ENCODE data around the gene BBOF1. TPM values are rescaled to one million over a fixed set of nuclear protein-coding genes. Genes with fewer than 3 reads are reported as not detected.

Gene BBOF1, protein sequence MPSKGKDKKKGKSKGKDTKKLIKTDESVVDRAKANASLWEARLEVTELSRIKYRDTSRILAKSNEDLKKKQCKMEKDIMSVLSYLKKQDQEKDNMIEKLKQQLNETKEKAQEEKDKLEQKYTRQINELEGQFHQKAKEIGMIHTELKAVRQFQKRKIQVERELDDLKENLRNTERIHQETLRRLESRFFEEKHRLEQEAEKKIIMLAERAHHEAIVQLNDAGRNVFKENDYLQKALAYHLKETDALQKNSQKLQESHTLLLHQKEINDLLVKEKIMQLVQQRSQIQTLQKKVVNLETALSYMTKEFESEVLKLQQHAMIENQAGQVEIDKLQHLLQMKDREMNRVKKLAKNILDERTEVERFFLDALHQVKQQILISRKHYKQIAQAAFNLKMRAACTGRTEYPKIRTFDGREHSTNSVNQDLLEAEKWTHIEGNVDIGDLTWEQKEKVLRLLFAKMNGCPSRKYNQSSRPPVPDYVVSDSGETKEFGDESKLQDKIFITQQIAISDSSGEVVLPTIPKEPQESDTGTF
- total RNA-seq: 1.6 and 2.6 TPM in 2 replicates

DNA sequence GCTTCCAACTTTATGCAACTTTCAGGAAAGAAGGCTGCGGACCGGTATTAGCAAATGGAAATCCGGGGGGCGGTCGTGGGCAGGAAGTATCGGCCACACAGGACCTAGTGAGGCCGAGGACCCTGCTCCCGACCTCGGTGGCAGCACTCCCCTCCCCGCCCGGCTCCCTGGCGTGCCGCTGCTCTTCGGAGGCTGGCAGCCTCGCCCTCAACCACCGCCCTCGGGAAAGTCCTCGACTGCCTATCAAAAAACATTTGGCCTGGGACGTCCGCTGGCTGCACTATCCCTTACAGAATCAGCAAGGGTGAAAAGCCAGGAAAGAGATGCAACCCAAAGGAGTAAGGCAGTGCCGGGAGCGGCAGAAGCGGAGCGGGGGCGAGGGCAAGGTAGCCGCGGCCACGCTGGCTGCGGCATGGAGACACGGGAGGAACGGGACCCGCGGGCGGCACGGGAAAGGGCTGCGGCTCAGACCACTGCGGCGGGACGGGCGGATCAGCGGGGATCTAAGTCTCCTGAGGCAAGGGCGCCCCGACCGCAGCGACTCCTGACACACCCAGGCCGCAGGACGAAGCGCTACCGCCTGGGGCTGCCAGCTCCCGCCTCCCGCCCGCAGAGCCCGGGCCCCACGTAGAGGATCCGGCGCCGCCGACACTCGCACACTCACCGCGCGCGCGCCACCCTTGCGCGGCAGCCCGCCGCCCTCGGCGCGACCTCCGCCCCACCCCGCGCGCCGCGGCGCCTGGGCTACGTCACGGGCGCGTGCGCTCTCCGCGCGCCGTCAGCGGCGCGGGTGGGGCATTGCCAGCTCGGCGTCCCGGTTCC, at the start of gene BBOF1, which contains the start of gene ENTPD5:
Gene BBOF1, plus strand, starts transcription at position 764 of the 822 bp plus-strand sequence. CDS start 130 bp downstream, outside the sequence.
Gene ENTPD5, minus strand, starts transcription at position 703 of the 822 bp plus-strand sequence. CDS start 31,186 bp downstream, outside the sequence.

DNA sequence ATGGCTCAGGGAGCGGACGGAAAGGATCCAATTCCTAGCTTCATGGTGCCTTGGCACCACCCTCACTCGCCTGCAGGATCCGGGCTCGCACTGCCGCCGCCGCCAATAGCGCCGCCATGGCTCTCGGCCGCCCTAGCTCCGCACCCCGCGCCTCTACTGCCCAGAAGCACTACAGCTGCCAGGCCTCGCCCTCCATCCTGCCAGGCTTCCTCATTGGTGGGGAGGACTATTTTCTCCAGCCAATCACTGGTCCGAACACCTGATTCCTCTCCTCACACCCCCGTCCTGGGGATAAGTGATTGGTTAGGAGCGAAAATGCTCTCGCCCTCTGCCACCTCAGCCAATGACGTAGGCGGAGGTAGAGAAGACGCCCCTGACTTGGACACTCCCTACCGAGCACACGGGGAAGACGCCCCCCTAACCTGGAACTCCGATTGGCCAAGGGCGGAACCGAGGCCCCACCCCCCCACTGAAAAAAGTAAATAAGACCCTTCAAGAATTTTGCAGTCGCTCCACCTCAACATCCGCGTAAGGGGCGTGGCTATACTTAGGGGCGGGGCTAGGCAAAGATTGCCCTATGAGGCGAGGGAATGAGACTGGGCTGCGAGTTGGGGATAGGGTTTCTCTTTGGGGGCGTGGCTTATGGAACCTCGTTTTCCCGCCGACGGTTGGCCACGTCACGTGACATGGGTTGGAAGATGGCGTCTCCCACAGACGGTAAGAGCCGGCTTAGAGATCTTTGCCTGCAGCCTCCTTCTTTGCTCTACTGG, 65.3 kb downstream of the BBOF1 start, which contains the start of the genes ALDH6A1 and LIN52:
Gene ALDH6A1, minus strand, starts transcription at position 177 of the 770 bp plus-strand sequence. Its CDS starts 59 bp downstream, at position 118.
Gene LIN52, plus strand, starts transcription at position 680 of the 770 bp plus-strand sequence. Its CDS starts 19 bp downstream, at position 699.

Small RNAs within 50 kb of the gene (small RNA-seq; reads per million reads assigned to genes)
- gene AC005480.2: not detected

Other genes with a start within 250 kb of the BBOF1 start
- 2.3 and 3.9 TPM in 2 replicates for gene PTGR2, start 167.5 kb upstream of the BBOF1 start, total RNA-seq
- gene ZNF410, start 132.5 kb upstream of the BBOF1 start, total RNA-seq: 52.9 and 62.5 TPM in 2 replicates
- 3.3 and 3.9 TPM in 2 replicates for gene FAM161B, start 69.3 kb upstream of the BBOF1 start, total RNA-seq
- 16.3 and 17.8 TPM in 2 replicates for gene COQ6, start 69.0 kb upstream of the BBOF1 start, total RNA-seq
- 11.8 and 12.9 TPM in 2 replicates for gene ENTPD5, start 61 bp upstream of the BBOF1 start, total RNA-seq
- 13.9 and 24.5 TPM in 2 replicates for gene ALDH6A1, start 65.1 kb downstream of the BBOF1 start, total RNA-seq
- 6.1 and 6.9 TPM in 2 replicates for gene LIN52, start 65.6 kb downstream of the BBOF1 start, total RNA-seq
- gene VSX2, start 220.1 kb downstream of the BBOF1 start, total RNA-seq: not detected in 2 replicates

Measured in vein endothelial cell (primary cell).